ENCODE results near the gene TPCN2. TPM values are rescaled to one million over a fixed set of nuclear protein-coding genes. Genes with fewer than 3 reads are reported as not detected.

The TPCN2 gene
- total RNA-seq, 1 donor: 11.1 TPM

DNA sequence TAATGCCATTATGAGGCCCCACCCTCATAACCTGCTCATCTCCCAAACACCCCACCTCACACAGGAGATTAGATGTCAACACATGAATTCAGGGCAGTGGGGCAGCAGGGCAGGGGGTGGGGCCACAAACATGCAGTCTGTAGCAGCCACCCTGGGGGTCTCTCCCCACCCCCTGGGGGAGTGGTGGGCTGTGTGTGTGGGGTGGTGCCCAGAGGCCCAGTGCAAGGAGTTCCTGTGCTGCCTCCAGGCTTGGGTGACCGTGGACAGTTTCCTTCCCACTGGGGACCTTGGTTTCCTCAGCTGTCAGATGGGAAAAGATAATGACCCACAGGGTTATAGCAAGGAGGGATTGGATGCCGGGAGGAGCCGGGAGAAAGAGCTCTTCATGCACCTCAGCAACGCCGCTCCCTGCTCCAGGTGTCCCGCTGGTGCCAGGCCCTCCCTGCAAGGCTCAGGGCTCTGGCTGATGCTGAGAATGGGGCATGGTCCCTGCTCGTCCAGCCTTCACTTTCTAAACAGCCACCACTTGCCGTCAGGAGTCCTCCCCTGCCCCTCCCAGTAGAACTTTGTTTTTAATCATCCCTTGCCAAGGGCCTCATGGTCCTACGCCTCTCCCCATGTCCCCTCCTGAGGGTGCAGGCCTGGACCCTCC is 33.7 kb upstream of the TPCN2 start:
- no peak overlapping the region for H3K4me3 ChIP-seq (ENCODE audit: low read depth, low read length)
- no peak for DNase-seq (ENCODE audit: low read depth)
- TF ChIP-seq, protein P1, sequence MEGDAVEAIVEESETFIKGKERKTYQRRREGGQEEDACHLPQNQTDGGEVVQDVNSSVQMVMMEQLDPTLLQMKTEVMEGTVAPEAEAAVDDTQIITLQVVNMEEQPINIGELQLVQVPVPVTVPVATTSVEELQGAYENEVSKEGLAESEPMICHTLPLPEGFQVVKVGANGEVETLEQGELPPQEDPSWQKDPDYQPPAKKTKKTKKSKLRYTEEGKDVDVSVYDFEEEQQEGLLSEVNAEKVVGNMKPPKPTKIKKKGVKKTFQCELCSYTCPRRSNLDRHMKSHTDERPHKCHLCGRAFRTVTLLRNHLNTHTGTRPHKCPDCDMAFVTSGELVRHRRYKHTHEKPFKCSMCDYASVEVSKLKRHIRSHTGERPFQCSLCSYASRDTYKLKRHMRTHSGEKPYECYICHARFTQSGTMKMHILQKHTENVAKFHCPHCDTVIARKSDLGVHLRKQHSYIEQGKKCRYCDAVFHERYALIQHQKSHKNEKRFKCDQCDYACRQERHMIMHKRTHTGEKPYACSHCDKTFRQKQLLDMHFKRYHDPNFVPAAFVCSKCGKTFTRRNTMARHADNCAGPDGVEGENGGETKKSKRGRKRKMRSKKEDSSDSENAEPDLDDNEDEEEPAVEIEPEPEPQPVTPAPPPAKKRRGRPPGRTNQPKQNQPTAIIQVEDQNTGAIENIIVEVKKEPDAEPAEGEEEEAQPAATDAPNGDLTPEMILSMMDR (IDR thresholded peaks at IDR 0.05; ENCODE audit: insufficient read depth, low read length): no peak

DNA sequence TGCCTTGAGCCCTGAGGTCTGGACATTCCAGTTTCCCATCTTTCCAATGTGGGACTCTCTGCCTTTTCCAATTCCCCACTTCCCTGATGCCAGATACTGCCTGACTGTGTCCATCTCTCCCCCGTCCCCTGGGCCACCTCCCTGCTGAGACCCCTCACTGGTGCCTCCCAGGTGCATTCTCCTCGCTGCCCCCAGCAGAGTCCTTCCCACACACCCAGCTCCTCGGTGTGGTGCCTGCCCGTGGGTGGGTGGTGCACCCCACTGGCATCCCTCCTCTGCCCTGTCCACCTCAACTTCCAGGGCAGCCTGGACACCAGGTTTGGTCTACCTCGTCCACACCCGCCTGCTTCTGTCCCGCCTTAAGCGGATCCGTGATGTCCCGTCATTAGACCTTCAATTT is 30.8 kb upstream of the TPCN2 start:
- H3K4me3 ChIP-seq (ENCODE audit: low read depth, low read length): no peak overlapping the region
- TF ChIP-seq, protein P1 (IDR thresholded peaks at IDR 0.05; ENCODE audit: insufficient read depth, low read length): no peak
- no peak for DNase-seq (ENCODE audit: low read depth)

DNA sequence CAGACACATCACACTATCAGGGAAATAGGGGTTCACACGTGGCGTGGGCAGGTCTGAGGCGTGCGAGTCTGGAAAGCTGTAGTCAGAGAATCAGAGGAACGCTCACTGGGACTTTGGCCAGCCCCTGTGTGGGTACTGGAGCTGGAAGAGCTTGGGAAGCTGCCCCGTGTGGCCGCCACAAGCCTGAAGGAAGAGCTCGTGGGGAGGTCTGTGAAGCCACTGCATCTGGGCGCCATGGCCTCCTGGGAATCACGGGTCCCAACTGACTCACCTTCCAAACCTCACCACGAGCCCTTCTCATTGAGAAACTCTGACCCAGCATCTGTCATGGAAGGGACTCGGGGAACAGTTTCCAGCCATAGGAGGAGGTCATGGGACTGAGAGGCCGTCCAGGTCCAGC is 29.8 kb upstream of the TPCN2 start:
- DNase-seq (ENCODE audit: low read depth): peak; percentile 72
- no peak overlapping the region for H3K4me3 ChIP-seq (ENCODE audit: low read depth, low read length)
- TF ChIP-seq, protein P1 (IDR thresholded peaks at IDR 0.05; ENCODE audit: insufficient read depth, low read length): no peak

DNA sequence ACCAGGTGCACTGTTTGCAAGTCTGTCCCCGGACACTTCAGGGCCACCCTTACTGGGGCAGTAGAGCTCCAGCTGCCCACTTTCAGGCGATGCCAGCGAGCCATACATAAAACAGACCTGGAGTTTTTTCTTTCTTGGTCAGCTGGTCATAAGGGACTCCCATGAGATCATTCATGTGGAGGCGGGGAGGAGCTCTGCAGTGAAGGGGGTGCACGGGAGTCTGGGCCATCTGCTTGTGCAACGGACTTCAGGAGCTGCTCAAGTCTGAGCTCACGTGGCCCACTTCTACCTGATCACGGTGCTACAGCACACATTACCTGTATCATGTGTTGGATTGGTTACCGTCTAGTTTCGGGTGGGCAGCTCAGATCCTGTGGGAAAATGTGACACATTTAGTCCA is 26.5 kb upstream of the TPCN2 start:
- TF ChIP-seq, protein P1 (IDR thresholded peaks at IDR 0.05; ENCODE audit: insufficient read depth, low read length): no peak
- no peak overlapping the region for H3K4me3 ChIP-seq (ENCODE audit: low read depth, low read length)
- DNase-seq (ENCODE audit: low read depth): no peak

DNA sequence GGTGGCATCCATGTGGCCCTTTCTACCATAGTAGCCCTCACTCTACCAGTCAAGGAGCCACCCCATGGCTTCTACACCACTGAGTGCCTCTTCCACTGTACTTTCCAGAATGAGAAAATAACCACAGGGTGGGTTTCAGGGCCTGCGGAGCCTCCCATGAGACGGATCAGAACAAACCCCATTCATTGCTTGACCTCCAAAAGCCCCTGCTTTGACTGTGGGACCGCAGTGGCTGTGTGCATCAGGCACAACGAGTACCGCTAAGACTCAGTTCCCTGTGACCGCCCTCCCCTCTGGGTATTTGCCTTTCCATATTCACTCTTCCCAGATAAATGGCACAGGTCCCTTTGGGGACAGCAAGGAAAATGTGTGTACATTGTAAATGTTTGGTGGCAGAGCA is 24.2 kb upstream of the TPCN2 start:
- TF ChIP-seq, protein P1 (IDR thresholded peaks at IDR 0.05; ENCODE audit: insufficient read depth, low read length): no peak
- no peak overlapping the region for H3K4me3 ChIP-seq (ENCODE audit: low read depth, low read length)
- DNase-seq (ENCODE audit: low read depth): no peak

DNA sequence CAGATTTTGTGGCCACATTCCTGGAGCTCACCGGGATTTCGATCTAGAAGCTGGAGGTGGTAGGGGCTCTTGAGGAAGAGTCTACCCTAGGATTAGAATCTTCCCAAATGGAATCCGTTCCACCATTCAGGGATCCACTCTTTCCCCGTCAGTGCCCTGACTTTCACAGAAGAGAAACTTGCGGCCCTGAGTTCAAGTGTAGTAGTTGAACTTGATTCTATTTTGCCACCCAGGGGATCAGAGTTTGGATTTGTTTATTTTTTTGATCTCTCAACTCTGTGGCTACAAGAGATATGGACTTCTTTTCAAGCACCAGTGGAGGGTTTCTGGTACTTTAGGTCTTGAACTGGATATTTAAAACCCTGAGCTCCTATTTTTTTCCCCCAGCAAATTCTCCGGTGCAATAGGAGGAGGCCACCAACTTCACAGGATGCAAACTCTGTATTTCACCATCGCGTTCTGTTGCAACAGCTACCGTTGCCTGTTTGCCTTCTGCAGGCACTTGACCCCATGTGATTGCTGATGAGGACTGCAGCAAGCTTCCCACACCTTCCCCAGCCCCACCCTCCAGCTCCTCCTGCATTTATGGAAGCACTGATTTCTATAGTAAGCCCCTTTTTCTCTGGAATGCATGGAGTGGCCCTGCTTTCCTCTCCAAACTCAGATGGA is 20.9 kb upstream of the TPCN2 start:
- TF ChIP-seq, protein P1 (IDR thresholded peaks at IDR 0.05; ENCODE audit: insufficient read depth, low read length): no peak
- no peak overlapping the region for H3K4me3 ChIP-seq (ENCODE audit: low read depth, low read length)
- no peak for DNase-seq (ENCODE audit: low read depth)

Measured in fibroblast of the aortic adventitia (primary cell).